Ovary (tissue), 9 donors: ENCODE results near the gene TTC29. TPM values are rescaled to one million over a fixed set of nuclear protein-coding genes. Genes with fewer than 3 reads are reported as not detected.

ENCODE experiments used
- DNase-seq, 5 donors: peaks; one replicate each; pipeline ENCODE4 v3.0.0-alpha.2; 2019 to 2020
- H3K27ac ChIP-seq, 2 donors: fragments of 200-600 bp; one replicate each; pipeline versions ENCODE4 v1.5.1 to v1.8.0; 2019 to 2022
- H3K27me3 ChIP-seq: fragments of 200-600 bp; one replicate; pipeline ENCODE4 v1.8.0; 2022
- H3K36me3 ChIP-seq: fragments of 200-600 bp; sonication (generic); one replicate; pipeline ENCODE4 v1.5.1; 2019
- H3K4me1 ChIP-seq: one replicate; pipeline ENCODE4 v1.8.1; 2013; ENCODE audit warnings: mild to moderate bottlenecking, moderate library complexity; ENCODE audit not compliant: insufficient read depth
- H3K4me3 ChIP-seq: fragments of 200-600 bp; sonication (generic); one replicate; pipeline ENCODE4 v1.5.1; 2017
- H3K9me3 ChIP-seq, 2 donors: fragments of 200-600 bp in 1 of 2; sonication (generic) in 1 of 2; one replicate each; pipeline versions ENCODE4 v1.5.1 to v1.8.1; 2013 to 2019; ENCODE audit warnings: mild to moderate bottlenecking in 1 of 2, moderate library complexity in 1 of 2
- CTCF ChIP-seq, 3 donors: fragments of 450-650 bp in 2 of 3; fragments of 200-600 bp in 1 of 3; IDR thresholded peaks; one replicate each; pipeline versions ENCODE4 v1.5.1 to v1.8.0; 2016 to 2022; ENCODE audit warnings: antibody characterized with exemption in 3 of 3, mild to moderate bottlenecking in 1 of 3
- EP300 ChIP-seq: sonication (generic); formaldehyde crosslinking; IDR thresholded peaks from one replicate; pipeline ENCODE4 v1.6.1; 2017; ENCODE audit warnings: antibody characterized with exemption
- POLR2A ChIP-seq: fragments of 450-650 bp; IDR thresholded peaks from one replicate; pipeline ENCODE4 v1.6.1; 2017; ENCODE audit warnings: antibody characterized with exemption, mild to moderate bottlenecking, moderate library complexity
- WGBS, 3 donors: extraction: QIAGEN DNeasy Blood & Tissue Kit in 1 of 3; methylation state at CpG; one replicate each; pipeline versions ENCODE4 v1.1.5 to v1.1.7; 2013 to 2017; 5-methylcytosine and 5-hydroxymethylcytosine counted together
- intact Hi-C, 4 donors: fragments of 100-400 bp; cut with DNase I; formaldehyde crosslinking; loops; one replicate each; pipeline versions ENCODE4 v1.11.0 to v1.15.1; 2022 to 2023
- polyA plus RNA-seq, 2 donors: library from polyadenylated mRNA; stranded (reverse); fragments of 200-250 nt in 1 of 2; fragments of 350-450 nt in 1 of 2; fragmentation: Illumina TruSeq in 1 of 2; extraction: RNeasy Lipid Tissue Mini Kit (QIAGEN cat#74804) in 1 of 2; gene quantifications; one replicate each; pipeline ENCODE4 v1.2.3, GENCODE V29; 2013 to 2014
- total RNA-seq, 7 donors: library from RNA; depleted of rRNA in 2 of 7; stranded (reverse); fragments of >200 nt in 2 of 7; fragmentation: NEBNext Ultra II Directional in 3 of 7; extraction: Animal tissue kit (Norgen Biotek cat#: 25700) in 3 of 7; gene quantifications; one replicate each; pipeline versions ENCODE4 v1.1.0 to v1.2.4, GENCODE V29; 2016 to 2023
- donor health status: DM: no; HTN: no; CAD: no; lungs with moderate emphysema.
- donor health status: DM: no; HTN: no; CAD: no.
- donor health status: Bipolar disorder and iron deficiency.
- donor health status: DM: yes; HTN: yes; CAD: no.
- donor health status: DM: no; HTN: no; CAD: no.
- donor health status: DM: yes; HTN: yes; CAD: no.

Gene TTC29
- total and polyA plus RNA-seq, 9 donors: 0.07 to 7.8 (median 0.67) TPM; not detected in 3

DNA sequence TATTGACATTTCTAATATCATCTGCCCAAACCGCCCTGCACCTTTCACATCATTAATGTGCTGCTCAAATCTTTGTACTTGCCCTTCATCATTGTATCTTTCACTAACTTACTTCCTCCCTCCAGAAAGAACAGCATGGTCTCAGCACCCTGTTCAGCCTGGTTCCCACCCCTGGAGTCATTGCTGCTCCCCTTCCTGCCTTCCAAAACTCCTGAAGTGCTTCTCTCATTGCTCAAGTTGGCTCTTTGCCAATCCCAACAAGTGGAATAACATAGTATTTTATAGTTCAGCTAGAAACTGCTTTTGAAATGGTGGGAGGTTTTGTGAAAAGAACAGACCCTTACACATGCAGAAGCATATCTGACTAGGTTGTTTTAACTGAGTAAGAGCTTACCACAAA lies 14.0 kb upstream of the TTC29 start:
- H3K27ac ChIP-seq: no peak overlapping the region
- no peaks in the 10 kb centered on the region for H3K27me3 ChIP-seq
- DNase-seq: no peak
- 78 to 97% (median 97%) methylated on average over 1 of the region's 1 CpG for WGBS, 3 donors
- H3K4me1 ChIP-seq: no peaks in the 10 kb centered on the region
- H3K9me3 ChIP-seq: no peaks in the 10 kb centered on the region
- no peak overlapping the region for H3K4me3 ChIP-seq
- TF ChIP-seq EP300 (no peak), POLR2A (no peak)
- H3K36me3 ChIP-seq: no peaks in the 10 kb centered on the region
- intact Hi-C loops: no loop called here

- Histone ChIP-seq H3K27me3 (no peaks in the 10 kb centered on the region), H3K9me3 (no peaks in the 10 kb centered on the region), H3K4me3 (no peak overlapping the region), H3K36me3 (no peaks in the 10 kb centered on the region), H3K27ac (no peak overlapping the region), H3K4me1 (no peaks in the 10 kb centered on the region)
- TF ChIP-seq CTCF (IDR thresholded peaks at IDR 0.05): no peak
- TF ChIP-seq EP300: no peak
- no peak for TF ChIP-seq POLR2A
- no peak for DNase-seq
- intact Hi-C loops: no loop called here
- WGBS, 3 donors: 72 to 84% (median 80%) methylated on average over 4 of the region's 4 CpGs
These were observed 11.6 kb upstream of the TTC29 start for GRCh38 chr4:146957237-146957636.

- Histone ChIP-seq H3K4me1 (no peaks in the 10 kb centered on the region), H3K27ac (no peak overlapping the region), H3K36me3 (no peaks in the 10 kb centered on the region), H3K4me3 (no peak overlapping the region), H3K27me3 (no peaks in the 10 kb centered on the region), H3K9me3 (no peaks in the 10 kb centered on the region)
- intact Hi-C loops: no loop called here
- TF ChIP-seq EP300 (no peak), CTCF (IDR thresholded peaks at IDR 0.05) (no peak), POLR2A (no peak)
- WGBS, 3 donors: 77 to 91% (median 88%) methylated on average over 2 of the region's 2 CpGs
- DNase-seq: no peak
These were observed 7.2 kb upstream of the TTC29 start for GRCh38 chr4:146952896-146953295.

DNA sequence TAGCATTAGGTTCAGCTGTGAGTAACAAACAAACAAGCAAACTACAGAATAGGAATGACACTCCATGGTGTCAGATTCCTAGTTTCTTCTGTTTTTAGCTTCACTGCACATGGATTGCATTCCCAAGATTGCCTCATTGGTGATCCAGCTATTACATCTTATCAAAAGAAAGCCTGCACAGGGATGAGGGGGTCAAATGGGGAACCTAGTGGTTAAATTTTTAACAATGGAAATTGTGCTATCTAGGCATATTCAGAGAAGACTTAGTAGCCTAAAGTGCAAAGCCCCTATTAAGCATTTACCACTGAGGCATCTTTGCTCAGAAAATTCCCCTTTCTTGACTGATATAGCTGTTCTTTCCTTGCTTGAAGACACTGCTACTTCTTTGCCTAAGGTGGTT lies 3.9 kb upstream of the TTC29 start:
- H3K27ac ChIP-seq: no peak overlapping the region
- TF ChIP-seq CTCF (IDR thresholded peaks at IDR 0.05): no peak
- no peak for TF ChIP-seq POLR2A
- TF ChIP-seq EP300: no peak
- no peak overlapping the region for H3K4me3 ChIP-seq
- no peaks in the 10 kb centered on the region for H3K9me3 ChIP-seq
- no peaks in the 10 kb centered on the region for H3K4me1 ChIP-seq
- no peaks in the 10 kb centered on the region for H3K27me3 ChIP-seq
- no peaks in the 10 kb centered on the region for H3K36me3 ChIP-seq
- DNase-seq: no peak
- intact Hi-C loops: no loop called here

DNA sequence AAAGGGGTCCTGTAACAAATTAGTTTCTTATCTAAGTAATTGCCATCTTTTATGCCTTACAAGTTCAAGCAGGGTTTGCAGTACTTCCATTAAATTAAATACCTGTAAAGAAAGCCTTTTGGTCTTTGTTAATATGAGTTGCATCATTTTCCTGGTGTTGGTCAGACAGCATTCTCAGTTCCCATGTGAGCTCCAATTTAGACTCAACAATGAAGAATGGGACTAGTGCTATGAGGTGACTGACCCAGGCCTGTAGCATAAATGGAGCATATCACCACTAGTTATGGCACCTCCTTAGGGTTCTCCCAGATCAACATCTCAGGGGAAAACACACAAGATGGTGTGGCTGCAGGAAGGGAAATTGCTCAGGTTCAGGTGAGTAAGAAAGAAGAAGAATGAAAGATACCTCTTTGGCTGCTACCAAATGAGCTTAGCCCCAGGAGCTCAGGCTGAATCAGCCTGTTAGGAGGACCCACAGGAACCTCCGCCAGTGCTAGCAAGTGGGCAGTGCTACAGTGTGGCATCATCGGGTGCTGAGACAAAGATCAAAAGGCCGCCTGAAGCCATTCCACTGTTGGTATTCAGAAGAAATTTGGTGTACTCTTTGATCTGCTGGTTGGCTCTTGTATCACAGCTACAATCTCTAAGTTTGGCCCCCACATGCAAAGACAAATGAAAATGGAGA lies 1.8 kb downstream of the TTC29 start:
- no peaks in the 10 kb centered on the region for H3K4me1 ChIP-seq
- intact Hi-C loops: no loop called here
- H3K4me3 ChIP-seq: no peak overlapping the region
- DNase-seq: no peak
- no peaks in the 10 kb centered on the region for H3K27me3 ChIP-seq
- no peak overlapping the region for H3K27ac ChIP-seq
- H3K36me3 ChIP-seq: no peaks in the 10 kb centered on the region
- WGBS, 3 donors: 63 to 82% (median 71%) methylated on average over 3 of the region's 3 CpGs
- no peaks in the 10 kb centered on the region for H3K9me3 ChIP-seq
- TF ChIP-seq POLR2A: no peak
- TF ChIP-seq EP300: no peak
- TF ChIP-seq CTCF (IDR thresholded peaks at IDR 0.05): no peak
